Adrenal gland (tissue), 12 donors: Measurements from ENCODE around the gene STEAP1B. TPM values are rescaled to one million over a fixed set of nuclear protein-coding genes. Genes with fewer than 3 reads are reported as not detected.

Experiments
- DNase-seq, 7 donors: peaks; one replicate each; pipeline ENCODE4 v3.0.0-alpha.2; 2019 to 2020
- H3K27ac ChIP-seq, 5 donors: fragments of 200-600 bp; sonication (generic) in 4 of 5; 1 replicate in 3 of 5; 2 replicates in 2 of 5; pipeline versions ENCODE4 v1.5.1 to v1.8.0; 2016 to 2020; ENCODE audit warnings: mild to moderate bottlenecking in 1 of 5
- H3K27me3 ChIP-seq: fragments of 200-600 bp; 2 replicates; pipeline ENCODE4 v1.8.0; 2021
- H3K36me3 ChIP-seq, 2 donors: fragments of 200-600 bp; replicated peaks in 1 of 2; 1 replicate in 1 of 2; 2 replicates in 1 of 2; pipeline versions ENCODE4 v1.5.1 to v1.8.0; 2018 to 2022
- H3K4me1 ChIP-seq, 2 donors: fragments of 200-600 bp; replicated peaks in 1 of 2; 1 replicate in 1 of 2; 2 replicates in 1 of 2; pipeline versions ENCODE4 v1.5.1 to v1.8.0; 2018 to 2021
- H3K4me3 ChIP-seq, 4 donors: fragments of 200-600 bp; sonication (generic) in 3 of 4; one replicate each; pipeline ENCODE4 v1.5.1; 2016 to 2018
- H3K9me3 ChIP-seq, 3 donors: fragments of 200-600 bp; sonication (generic) in 1 of 3; replicated peaks in 1 of 3; 1 replicate in 2 of 3; 2 replicates in 1 of 3; pipeline versions ENCODE4 v1.5.1 to v1.8.0; 2016 to 2021
- POLR2A ChIP-seq, 2 donors: fragments of 450-650 bp; IDR thresholded peaks; one replicate each; pipeline ENCODE4 v1.6.1; 2017; ENCODE audit warnings: antibody characterized with exemption in 2 of 2, mild to moderate bottlenecking in 2 of 2, moderate library complexity in 1 of 2
- WGBS, 4 donors: extraction: QIAGEN DNeasy Blood & Tissue Kit in 2 of 4; methylation state at CpG; one replicate each; pipeline versions ENCODE4 v1.1.5 to v1.1.7; 2013 to 2017; 5-methylcytosine and 5-hydroxymethylcytosine counted together
- intact Hi-C, 2 donors: fragments of 100-400 bp; cut with DNase I; formaldehyde crosslinking; loops; one replicate each; pipeline versions ENCODE4 v1.14.1 to v1.15.0; 2022 to 2023
- polyA plus RNA-seq, 3 donors: library from polyadenylated mRNA; stranded (reverse); fragments of 200-250 nt in 2 of 3; fragments of 350-450 nt in 1 of 3; fragmentation: Illumina TruSeq in 1 of 3; extraction: RNeasy Lipid Tissue Mini Kit (QIAGEN cat#74804) in 1 of 3; gene quantifications; one replicate each; pipeline ENCODE4 v1.2.3, GENCODE V29; 2013 to 2014
- total RNA-seq, 9 donors: library from RNA; depleted of rRNA in 4 of 9; stranded (reverse); fragments of >200 nt in 4 of 9; fragments of 120-200 nt in 1 of 9; fragmentation: NEBNext Ultra II Directional in 1 of 9; extraction: Animal tissue kit (Norgen Biotek cat#: 25700) in 1 of 9; gene quantifications; one replicate each; pipeline versions ENCODE4 v1.1.0 to v1.2.4, GENCODE V29; 2013 to 2023
- TF ChIP-seq, protein P1 (sequence below), 6 experiments: fragments of 450-650 bp in 4 of 6; fragments of 200-600 bp in 2 of 6; sonication (generic) in 1 of 6; IDR thresholded peaks; 1 replicate in 5 of 6; 2 replicates in 1 of 6; pipeline versions ENCODE4 v1.5.1 to v1.8.0; 2016 to 2021; ENCODE audit warnings: antibody characterized with exemption in 6 of 6, mild to moderate bottlenecking in 2 of 6, moderate library complexity in 1 of 6
- donor health status: healthy with polysubstance abuse.
- donor health status: Bipolar disorder and iron deficiency.
- donor health status: DM: yes; HTN: yes; CAD: no.
- donor health status: DM: no; HTN: no; CAD: no.
- donor health status: DM: no; HTN: no; CAD: no.
- donor health status: DM: yes; HTN: yes; CAD: no.

STEAP1B gene
- total and polyA plus RNA-seq, 12 donors, result 0.20 to 2.1 (median 0.79) TPM; not detected in 2

- WGBS, 4 donors, result 73 to 85% methylated on average over 5 to 6 of the region's 6 CpGs; no CpG with 5 or more reads in 2 of the 4 donors
- Histone ChIP-seq H3K27ac (no peak overlapping the region), H3K4me1 (no peaks in the 10 kb centered on the region), H3K4me3 (no peak overlapping the region), H3K27me3 (no peaks in the 10 kb centered on the region), H3K9me3 (no peaks in the 10 kb centered on the region), H3K36me3 (no peaks in the 10 kb centered on the region)
- intact Hi-C loops, result no loop called here
- no peak for DNase-seq
- no peak for TF ChIP-seq POLR2A (IDR thresholded peaks at IDR 0.05)
- TF ChIP-seq, protein P1, sequence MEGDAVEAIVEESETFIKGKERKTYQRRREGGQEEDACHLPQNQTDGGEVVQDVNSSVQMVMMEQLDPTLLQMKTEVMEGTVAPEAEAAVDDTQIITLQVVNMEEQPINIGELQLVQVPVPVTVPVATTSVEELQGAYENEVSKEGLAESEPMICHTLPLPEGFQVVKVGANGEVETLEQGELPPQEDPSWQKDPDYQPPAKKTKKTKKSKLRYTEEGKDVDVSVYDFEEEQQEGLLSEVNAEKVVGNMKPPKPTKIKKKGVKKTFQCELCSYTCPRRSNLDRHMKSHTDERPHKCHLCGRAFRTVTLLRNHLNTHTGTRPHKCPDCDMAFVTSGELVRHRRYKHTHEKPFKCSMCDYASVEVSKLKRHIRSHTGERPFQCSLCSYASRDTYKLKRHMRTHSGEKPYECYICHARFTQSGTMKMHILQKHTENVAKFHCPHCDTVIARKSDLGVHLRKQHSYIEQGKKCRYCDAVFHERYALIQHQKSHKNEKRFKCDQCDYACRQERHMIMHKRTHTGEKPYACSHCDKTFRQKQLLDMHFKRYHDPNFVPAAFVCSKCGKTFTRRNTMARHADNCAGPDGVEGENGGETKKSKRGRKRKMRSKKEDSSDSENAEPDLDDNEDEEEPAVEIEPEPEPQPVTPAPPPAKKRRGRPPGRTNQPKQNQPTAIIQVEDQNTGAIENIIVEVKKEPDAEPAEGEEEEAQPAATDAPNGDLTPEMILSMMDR (IDR thresholded peaks at IDR 0.05), result no peak
Measured at GRCh38 chr7:22395222-22395621, 104.8 kb downstream of the STEAP1B start.

- Histone ChIP-seq H3K4me3 (no peak overlapping the region), H3K27ac (no peak overlapping the region), H3K36me3 (no peaks in the 10 kb centered on the region), H3K27me3 (no peaks in the 10 kb centered on the region), H3K4me1 (no peaks in the 10 kb centered on the region), H3K9me3 (no peaks in the 10 kb centered on the region)
- intact Hi-C loops, result no loop called here
- 80 to 82% (median 82%) methylated on average over 3 of the region's 3 CpGs for WGBS, 4 donors
- DNase-seq, result no peak
- TF ChIP-seq POLR2A (IDR thresholded peaks at IDR 0.05), result no peak
- TF ChIP-seq, protein P1 (IDR thresholded peaks at IDR 0.05), result no peak
Measured at GRCh38 chr7:22394739-22395138, 105.2 kb downstream of the STEAP1B start.

DNA sequence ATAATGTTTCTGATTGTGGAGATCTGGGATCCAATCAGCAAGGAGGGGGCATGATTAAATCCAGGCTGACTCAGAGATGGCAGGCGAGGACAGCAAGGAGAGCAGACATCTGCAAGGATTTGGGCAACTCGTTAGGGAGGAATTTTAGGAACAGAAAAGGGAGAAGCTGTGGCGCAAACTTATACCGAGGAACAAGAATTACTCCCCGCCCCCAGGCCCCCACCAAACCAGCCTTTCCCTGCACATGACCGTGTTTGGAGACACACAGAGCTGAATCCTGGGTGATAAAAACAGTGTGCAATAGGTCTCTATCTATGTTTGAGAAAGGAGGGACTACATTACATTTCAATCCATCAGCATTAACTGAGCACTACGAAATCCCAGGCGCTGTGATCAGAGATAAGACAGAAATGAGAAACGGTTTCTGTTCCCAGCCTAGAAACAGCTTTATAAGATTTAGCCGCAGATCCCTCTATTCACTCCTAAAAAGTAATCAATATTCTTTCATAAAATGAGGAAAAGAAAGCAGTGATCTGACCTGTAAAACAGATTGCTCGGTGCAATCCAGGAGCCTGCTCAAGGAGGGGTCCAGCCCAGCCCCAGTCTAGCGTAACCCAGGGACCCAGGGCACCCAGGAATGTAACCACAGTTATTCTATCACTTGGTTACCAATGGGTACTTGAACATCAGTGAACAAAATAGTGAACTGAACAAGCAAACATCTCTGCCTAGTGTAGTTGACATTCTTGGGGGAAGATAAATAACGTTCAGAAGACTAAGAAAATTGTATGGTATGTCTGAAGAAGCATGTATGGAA is 105.9 kb downstream of the STEAP1B start:
- intact Hi-C loops, result no loop called here

GRCh38 chr7:22390516-22390915 is 109.5 kb downstream of the STEAP1B start:
- DNase-seq, result no peak
- TF ChIP-seq, protein P1 (IDR thresholded peaks at IDR 0.05), result no peak
- TF ChIP-seq POLR2A (IDR thresholded peaks at IDR 0.05), result no peak
- H3K9me3 ChIP-seq, result no peaks in the 10 kb centered on the region
- H3K4me1 ChIP-seq, result no peaks in the 10 kb centered on the region
- no peaks in the 10 kb centered on the region for H3K27me3 ChIP-seq
- H3K27ac ChIP-seq, result no peak overlapping the region
- WGBS, 4 donors, result 31 to 63% (median 59%) methylated on average over 1 of the region's 1 CpG
- no peak overlapping the region for H3K4me3 ChIP-seq
- no peaks in the 10 kb centered on the region for H3K36me3 ChIP-seq
- intact Hi-C loops, result no loop called here

More for the DNA sequence above, 105.9 kb downstream of the STEAP1B start:
- WGBS, 4 donors, result 58 to 71% (median 64%) methylated on average over 13 of the region's 13 CpGs
- H3K27ac ChIP-seq, result no peak overlapping the region
- no peaks in the 10 kb centered on the region for H3K9me3 ChIP-seq
- no peak for DNase-seq
- no peak overlapping the region for H3K4me3 ChIP-seq
- TF ChIP-seq POLR2A (IDR thresholded peaks at IDR 0.05), result no peak
- TF ChIP-seq, protein P1 (IDR thresholded peaks at IDR 0.05), result no peak
- no peaks in the 10 kb centered on the region for H3K27me3 ChIP-seq
- H3K4me1 ChIP-seq, result no peaks in the 10 kb centered on the region
- no peaks in the 10 kb centered on the region for H3K36me3 ChIP-seq
